DOHH2 (cell line): ENCODE measurements around the gene CRIM1.

Source experiments
- CTCF ChIP-seq: fragments of 200-600 bp; sonication (generic); IDR thresholded peaks from one replicate; pipeline ENCODE4 v1.5.1; 2014; ENCODE audit warnings: antibody characterized with exemption, mild to moderate bottlenecking, low read depth, low read length; ENCODE audit not compliant: poor library complexity, severe bottlenecking
- EZH2phosphoT487 ChIP-seq: fragments of 200-600 bp; sonication (generic); IDR thresholded peaks from 2 replicates; pipeline ENCODE4 v1.6.1; 2017; ENCODE audit warnings: borderline replicate concordance, mild to moderate bottlenecking, antibody characterized with exemption, low read length, moderate library complexity, mixed read lengths

GRCh38 chr2:36450466-36451196 lies 95.1 kb downstream of the CRIM1 start:
- no peak for TF ChIP-seq CTCF
- no peak for TF ChIP-seq EZH2phosphoT487
